Stimulated activated CD8-positive, alpha-beta memory T cell treated with anti-CD3 and anti-CD28 coated beads, Interleukin-7, amount 100 ng/mL, for 4 hours (primary cell): Measurements from ENCODE around the gene FOCAD.

Experiments used
- DNase-seq, 2 donors: peaks; one replicate each; pipeline ENCODE4 v3.0.0-alpha.2; 2020; ENCODE audit warnings: low read depth in 2 of 2

FOCAD gene

DNA sequence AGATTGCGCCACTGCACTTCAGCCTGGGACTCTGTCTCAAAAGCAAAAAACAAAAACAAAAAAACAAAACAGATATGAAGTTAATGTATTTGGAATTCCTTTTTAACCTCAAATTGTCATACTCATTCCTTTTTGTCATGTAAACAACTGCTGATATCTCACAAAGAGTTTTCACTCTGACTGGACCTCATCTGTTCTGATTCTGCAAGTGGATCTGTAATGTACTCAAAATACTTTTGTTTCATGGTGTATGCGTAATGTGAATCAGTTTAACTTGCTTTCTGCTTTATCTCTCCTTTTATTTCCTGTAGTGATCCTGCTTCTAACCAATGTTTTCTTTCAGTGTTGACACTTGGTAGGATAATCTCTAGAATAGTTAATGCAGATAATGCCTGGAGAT lies 106.7 kb downstream of the FOCAD start:
- DNase-seq = no peak

DNA sequence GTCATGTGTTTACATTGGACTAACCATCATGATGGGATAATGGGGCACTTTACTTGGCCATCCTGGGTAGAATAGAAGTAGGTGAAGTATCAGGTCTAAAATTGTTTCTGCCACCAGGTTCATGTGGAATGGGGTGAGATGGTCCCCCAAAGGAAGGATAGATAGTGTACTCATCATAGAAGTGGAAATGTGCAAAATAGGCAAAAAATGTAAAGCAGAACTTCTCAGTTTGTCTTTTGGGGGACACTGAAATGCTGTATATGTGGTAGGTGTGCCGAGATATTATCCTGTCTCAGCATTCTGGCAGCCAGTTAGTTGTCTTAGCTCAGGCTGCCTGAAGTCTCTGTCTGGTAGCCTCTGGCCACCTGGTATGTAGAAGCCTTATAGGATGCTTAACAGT lies 107.6 kb downstream of the FOCAD start:
- no peak for DNase-seq

DNA sequence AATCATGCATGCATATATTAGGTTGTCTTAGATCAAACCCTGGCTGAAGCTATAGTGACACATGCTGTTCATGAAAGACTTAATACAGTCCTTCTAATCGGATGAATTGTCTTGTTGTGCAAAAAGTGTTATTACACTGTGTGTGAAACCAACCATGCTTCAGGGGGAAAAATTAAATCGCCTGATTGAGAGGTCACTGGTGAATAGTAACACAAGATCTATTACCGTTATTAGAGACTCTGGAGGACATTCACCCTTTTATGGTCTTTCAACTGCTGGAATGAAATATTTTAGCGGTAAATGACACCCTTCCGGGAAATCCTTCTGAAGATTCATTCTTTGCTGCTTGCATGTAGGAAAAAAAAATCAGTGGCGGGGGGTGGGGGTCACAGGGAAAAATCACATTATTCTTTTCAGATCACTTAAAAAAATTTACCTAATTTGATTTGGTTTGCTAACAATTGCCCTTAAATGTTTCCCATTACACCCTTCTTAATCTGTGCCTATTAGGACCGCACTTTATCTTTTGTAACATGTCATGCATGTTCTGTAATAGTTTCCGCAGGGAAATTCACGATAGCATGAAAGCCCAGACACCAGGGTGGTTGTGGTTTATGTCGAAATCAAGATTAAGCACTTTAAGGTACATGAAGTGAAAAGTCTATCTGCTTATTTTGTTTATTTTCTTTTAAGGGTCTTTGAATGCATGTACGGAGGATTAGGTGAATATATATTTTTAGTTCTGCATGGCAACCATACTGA lies 120.6 kb downstream of the FOCAD start:
- DNase-seq = no peak

DNA sequence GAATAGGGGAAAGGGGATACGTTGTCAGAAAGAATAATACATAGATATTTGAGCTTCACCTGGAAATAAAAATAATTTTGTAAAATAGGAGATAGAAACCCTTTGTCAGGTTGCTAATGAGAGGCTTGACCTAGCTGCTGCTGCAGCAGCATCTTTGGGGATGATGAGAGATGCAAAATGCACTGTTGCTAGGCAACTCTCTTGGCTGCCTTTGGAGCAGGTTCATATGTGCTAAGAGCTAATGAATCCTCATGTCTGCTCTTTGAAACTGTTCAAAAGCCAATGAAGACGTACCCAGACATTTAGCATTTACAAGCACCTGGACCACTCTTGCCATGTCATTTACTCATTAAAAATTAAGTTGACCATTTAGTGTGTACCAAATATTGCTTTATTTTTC lies 121.7 kb downstream of the FOCAD start:
- DNase-seq = no peak

DNA sequence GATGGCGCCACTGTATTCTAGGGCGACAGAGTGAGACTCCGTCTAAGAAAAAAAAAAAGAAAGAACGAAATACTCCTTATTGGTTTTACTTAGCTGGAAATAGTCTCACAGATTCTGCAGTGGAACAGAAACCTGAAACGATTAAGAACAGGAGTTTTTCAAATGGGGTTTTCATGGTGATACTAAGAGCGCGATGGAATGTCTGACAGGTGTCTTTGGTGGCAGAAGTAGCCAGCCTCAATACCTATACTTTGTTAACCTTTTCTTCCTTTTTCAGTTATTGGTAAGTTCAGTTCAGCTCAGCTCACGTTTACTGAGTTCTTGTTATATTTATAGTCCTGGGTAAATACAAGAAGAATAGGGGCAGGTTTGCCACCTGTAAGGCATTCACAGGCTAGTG lies 123.9 kb downstream of the FOCAD start:
- no peak for DNase-seq

DNA sequence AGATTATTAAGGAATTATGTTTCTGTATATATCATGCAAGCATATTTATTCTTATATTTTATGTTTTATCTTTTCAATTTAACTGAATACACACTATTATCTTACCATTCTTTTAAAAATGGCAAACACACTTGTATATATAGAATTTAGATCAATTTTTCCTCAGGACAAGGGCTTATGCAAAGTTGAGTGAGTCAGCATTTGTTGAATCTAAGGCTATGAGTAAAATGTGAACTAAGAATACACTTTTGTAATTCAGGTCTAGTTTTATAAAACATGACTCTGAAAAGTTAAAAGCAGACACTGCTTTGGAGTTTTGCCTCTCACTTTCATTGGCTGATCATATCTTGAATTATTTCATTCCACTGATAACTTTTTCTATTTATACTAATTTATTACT lies 127.8 kb downstream of the FOCAD start:
- DNase-seq = no peak

DNA sequence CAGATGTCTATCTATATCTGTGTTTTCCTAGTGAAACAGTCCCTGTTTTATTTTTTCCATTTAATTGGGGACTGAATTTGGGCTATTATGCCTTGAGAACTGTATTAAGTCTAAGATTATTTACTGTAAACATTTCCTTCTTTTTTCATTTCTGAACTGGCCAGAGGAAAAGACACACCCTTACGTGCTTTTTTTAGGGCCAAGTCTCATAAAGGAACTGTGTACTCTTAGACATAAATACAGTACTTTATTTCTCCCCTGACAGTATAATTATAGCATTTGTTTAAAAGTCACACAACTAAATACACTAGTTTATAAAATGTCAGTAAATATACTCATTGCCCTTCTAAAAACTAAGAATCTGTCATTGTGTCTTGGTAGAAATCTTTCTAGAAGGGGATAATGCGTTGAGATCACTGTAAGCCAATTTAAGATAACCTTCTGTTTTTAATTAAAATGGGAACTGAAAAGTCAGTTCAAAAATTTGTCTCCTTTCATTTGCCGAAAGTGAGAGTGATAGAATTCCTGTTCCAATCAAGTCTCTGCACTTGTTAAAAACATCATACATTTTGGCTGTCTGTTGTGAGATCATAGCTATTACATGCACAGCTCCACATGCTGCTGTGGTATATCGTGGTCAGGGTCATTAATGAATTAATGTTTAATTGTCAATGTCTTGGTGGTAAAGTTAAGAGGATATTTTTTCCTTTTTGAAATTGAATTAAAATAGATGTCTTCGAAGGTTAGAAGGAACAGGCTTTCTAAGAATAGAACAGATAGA lies 132.1 kb downstream of the FOCAD start:
- no peak for DNase-seq

DNA sequence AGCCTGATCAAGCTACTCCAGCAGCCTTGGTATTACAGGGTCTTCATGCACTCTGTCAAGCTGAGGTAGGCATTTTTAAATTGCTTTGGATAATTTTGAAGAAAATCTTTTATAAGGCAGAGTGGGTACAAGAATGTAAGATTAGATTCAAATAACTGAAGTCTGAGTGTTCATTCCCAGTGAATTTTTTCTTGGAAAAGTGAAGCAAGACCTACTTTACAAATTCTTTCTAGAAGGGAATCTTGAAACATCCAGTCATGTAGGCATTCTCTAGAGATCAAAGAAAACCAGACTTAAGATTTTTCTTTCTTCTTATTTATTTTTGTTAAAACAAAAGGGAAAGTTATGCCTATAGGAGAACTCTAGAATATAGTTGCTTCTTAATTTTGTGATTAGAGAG lies 139.0 kb downstream of the FOCAD start:
- DNase-seq = no peak

DNA sequence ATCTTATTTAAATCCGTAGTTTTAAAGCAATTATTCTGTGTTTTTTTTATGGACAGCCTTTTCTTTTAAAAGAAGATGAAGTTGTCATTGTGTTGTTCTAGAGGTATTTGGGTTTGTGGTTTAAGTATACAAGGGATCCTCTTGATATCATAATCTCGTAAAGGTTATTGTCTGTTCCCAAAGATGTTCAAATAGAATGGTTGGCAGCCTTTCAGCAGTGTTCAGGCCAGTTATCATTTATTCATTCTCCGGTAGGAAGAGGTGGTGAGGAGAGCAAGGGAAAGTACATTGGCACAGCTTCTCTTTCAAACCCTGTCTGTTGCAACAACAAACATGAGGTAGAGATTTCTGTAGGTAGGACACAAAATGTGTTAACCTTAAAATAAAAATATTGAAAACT lies 147.0 kb downstream of the FOCAD start:
- no peak for DNase-seq

DNA sequence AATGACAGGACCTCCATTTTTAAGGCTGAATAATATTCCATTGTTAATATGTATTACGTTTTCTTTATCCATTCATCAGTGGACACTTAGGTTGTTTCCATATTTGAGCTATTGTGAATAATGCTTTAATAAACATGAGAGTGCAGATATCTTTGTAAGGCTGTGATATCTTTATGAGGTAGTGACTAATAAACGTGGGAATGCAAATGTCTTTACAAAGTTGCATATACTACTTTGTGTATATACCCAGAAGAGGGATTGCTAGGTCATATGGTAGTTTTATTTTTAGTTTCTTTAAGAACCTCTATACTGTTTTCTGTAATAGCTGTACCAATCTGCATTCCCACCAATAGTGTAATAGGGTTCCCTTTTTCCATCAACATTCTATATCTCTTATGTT lies 148.7 kb downstream of the FOCAD start:
- no peak for DNase-seq

DNA sequence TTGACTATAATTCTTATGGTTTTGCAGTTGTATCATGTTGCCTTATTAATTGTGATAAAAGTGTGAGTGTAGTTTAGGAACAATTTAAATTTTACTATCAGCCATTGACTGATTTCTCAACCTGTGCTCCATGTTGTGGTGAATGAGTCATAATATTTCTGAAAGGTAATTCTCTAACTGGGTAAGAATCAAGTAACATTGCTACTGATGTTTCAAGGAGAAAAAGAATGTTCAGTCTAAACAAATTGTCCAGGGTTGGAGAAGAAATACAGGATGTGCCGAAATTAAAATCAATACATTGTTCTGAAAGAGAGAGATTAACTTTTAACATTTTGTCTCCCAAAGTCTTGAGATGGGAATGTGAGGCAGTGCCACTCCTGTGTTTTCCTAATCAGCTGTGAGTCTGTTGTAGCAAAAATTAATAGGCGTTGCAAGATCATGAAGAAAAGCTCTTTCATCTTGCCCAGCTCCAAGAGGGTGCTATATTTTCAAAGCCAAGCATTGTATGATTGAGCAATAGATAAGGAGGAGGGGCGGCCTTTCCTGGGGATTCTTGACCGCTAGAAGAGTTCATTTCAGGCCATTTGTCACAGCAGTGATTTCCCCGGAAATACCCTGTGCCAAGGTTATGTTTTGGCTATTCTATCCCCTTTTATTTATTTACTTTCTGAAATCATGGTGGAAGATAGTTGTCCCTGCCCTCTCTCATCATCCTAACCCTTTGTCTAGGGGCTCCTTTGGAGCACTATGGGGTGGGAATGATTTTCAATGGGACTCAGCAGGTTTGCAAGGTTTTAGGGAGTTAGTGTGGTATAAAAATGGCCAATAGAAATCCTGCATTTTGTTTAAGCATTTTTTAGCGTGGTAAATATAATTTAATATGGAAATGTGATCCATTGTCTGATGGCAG lies 151.6 kb downstream of the FOCAD start:
- no peak for DNase-seq

DNA sequence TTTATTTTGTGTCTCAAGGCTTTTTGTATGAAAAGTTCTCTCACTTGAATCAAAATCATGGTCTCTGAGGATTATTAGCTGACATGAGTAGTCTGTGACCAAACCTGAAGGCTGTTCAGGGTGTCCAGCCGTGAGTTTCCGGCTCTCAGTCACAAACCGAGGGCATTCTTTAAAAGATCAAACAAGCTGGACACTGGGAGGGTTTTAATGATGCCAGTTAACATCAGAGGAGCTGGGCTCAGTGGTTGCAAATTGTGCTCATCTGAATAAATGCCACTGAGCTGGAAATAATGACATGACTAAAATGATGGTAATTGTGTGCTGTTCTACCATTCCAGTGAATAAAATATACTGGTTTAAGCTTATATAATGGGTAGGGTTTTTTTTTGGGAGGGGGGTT lies 153.1 kb downstream of the FOCAD start:
- no peak for DNase-seq

DNA sequence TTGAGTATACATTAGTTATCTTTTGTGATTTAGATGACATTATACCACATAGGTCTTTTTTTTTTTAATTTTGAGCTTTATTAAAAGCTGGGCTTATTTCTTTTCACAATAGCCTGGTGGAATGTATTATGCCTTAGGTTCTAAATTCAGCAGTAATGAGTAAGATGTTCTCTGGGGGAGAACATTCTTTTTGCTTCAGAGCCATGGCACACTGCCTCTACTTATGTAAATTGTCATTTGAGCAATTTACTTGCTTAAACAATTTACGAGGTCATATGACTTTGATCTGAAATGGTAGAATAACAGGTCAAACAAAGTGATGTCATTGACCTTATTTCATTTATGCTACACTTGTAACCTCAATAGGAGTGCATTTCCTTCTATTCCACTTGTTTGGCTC lies 154.2 kb downstream of the FOCAD start:
- no peak for DNase-seq

DNA sequence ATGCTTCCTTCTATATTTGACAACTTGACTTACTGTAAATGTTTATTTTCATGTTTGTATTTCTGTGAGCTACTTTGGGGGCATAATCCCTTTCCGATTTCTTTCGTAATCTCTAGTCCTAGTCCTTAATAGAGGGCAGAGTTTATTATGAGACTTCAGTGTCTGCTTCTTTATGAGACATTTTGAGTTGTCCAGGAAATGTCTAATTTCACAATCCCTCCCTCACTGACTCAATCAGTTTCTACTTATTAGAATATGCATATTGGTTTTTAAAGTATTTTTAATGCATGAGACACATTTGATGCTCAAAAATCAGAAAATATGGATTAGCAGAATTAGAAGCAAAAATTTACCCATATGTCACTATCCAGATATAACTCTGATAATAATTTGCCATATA lies 160.9 kb downstream of the FOCAD start:
- DNase-seq = no peak

DNA sequence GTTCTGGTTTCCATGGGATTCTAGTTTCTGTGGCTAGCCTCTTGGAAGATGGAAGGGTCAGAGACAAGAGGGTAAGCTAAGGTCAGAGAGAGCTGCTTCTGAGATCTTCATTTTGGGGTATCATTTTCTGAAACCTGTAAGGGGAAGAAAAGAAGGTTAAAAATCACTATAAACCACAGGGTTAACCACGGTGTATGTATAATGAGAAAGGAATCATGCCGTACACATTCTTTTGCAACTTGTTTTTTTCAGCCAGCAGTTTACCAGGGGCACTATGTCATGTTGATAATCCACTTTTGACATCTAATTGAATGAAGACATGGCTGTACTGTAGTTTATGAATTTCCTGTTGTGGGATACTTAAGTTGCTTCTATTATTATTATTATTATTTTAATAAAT lies 164.4 kb downstream of the FOCAD start:
- no peak for DNase-seq

DNA sequence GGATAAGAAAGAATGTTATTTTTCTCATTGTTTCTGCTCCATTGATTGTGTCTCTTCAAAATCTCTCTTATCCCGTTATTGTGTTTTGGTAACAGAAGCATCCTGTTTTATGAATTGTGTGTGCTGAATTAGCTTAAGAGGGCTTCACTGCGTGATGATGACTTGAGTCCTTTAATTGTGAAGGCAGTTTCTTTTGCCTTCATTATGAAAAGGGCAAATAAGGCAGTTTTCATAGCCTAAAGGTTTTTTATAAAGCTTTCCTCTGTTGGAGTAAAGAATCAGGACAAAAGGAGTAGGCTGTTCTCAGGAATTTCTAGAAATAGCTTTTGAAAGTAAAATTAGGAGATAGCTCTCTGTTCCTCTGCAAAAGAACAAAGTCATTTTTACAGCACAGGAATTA lies 169.8 kb downstream of the FOCAD start:
- no peak for DNase-seq

DNA sequence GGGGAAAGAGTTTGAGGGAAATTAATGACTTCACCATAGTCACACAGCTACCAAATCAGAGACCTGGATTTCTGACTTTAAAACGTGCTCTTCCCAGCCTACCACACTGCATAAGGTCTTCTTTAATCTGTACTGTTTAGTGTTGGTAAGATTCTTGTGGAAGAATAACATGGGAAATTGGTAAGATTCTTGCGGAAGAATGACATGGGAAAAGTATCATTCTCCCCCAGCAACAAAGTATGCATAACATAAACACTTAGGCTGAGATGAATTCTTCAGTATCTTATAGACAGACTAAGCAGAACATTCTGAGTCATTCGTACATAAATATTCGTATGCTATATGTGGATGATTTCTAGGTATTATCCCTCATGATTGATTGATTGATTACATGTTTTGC lies 170.4 kb downstream of the FOCAD start:
- no peak for DNase-seq

DNA sequence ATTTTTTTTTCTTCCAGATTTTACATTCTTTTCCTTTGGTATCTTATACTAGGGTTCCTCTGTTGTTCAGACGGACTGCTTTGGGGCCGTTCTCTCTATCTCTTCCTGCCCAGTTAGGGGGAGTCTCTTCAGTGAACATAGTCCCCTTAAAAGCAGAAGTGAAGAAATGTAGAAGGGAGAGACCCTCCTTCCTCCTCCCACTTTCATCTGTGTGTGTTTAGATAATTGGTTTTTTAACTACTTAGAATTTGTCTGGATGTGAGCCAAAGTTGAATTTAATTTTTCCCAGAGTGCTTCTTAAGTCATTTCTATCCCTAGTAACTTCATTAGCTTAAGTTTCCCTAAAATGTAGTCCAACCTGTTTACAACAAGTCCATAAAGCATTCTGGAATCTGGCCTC lies 179.9 kb downstream of the FOCAD start:
- DNase-seq = no peak

DNA sequence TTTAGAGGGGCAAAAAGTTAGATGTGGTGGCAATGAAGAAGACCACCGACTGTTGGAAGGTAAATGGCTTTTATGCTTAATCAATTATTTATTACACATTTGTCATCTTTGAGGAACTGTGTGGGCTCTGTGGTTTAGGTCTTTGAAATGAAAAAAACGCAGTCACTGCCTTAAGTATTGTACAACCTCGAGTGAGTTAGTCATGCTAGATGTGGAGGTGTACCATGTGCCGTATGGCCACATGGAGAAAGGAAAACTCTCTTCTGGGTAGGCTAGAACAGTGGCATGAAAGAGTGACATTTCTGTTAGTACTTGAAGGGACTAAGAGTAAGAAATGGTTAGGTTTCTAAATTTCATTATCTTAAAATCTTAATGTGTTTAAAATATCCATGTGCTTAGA lies 181.3 kb downstream of the FOCAD start:
- no peak for DNase-seq

DNA sequence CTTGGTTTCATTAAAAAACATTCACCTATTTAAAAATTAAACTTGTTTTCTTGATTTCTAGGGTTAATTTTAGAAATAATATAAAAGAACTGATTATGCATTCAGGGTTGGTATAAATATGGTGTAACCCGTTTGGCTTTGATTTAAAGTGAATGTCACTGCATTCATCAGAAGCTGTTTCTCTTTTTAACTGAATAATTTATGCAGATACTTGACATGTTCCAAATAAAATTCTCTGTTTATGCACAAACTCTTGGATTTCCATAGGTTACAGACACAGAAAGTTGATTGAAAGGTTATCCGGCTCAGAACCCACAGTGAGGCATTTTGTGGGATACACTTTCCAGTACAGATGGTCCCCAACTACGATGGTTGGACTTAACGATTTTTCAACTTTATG lies 186.1 kb downstream of the FOCAD start:
- DNase-seq = no peak

DNA sequence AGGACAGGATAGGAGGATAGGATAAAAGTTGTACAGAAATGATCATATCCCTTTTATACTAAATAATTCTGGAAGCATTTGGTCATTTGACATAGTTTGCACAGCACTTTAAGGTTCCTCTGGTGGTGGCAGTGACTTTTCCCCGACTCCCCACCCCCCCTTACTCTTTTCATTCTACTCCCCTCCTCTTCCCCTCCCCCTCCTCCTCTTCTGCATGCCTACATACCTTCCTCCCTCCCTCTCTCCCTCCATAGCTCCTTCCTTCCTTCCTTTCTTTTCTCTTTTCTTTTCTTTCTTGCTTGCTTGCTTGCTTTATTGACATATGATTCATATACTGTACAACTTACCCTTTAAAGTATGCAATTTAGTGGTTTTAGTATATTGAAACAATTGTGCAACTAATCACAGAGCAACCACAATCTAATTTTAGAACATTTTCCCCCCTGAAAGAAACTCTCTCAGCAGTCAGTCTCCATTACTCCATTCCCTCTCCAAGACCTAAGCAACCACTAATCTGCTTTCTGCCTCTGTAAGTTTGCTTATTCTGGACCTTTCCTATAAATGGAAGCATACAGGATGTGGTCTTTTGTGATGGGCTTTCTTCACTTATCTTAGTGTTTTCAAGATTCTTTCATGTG lies 188.4 kb downstream of the FOCAD start:
- DNase-seq = no peak

DNA sequence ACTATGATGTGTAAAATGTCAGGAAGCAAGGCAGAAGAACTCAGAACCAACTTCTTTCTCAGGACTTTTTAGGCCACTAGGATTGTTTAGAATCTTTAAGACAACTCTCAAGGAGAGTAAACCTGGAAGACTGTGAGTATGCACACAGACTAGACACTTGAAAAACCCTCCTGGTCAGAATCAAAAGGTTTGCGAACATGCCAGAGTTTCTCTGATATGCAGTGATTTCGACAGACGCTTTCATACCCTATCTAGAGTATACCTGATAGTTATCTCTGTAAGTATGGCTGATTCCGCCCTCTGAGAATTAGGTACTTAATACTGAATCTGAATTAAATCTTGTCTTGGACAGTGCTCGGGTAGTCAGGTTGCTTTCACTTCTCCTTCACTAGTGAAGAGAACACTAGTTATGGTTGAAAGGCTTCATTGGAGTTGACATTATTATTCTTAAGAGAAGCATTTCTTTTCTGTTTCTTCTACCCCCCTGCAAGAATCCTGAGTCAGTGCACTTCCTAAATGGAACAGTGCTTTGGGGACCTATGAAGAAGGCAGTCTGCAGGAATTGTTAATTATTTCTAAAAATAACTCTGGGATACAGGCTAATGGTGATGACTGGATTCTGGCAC lies 189.3 kb downstream of the FOCAD start:
- no peak for DNase-seq
